Measurements from ENCODE around the gene FBRSL1. TPM values are rescaled to one million over a fixed set of nuclear protein-coding genes. Genes with fewer than 3 reads are reported as not detected.
"Not testable (repeated sequence)": the region's sequence is repeated elsewhere in the genome, so short reads cannot be mapped to it uniquely, and the experiment has no call there.

The FBRSL1 gene
- total RNA-seq, 4 donors from 2014 or later = 14.4 to 28.1 (median 18.5) TPM

DNA sequence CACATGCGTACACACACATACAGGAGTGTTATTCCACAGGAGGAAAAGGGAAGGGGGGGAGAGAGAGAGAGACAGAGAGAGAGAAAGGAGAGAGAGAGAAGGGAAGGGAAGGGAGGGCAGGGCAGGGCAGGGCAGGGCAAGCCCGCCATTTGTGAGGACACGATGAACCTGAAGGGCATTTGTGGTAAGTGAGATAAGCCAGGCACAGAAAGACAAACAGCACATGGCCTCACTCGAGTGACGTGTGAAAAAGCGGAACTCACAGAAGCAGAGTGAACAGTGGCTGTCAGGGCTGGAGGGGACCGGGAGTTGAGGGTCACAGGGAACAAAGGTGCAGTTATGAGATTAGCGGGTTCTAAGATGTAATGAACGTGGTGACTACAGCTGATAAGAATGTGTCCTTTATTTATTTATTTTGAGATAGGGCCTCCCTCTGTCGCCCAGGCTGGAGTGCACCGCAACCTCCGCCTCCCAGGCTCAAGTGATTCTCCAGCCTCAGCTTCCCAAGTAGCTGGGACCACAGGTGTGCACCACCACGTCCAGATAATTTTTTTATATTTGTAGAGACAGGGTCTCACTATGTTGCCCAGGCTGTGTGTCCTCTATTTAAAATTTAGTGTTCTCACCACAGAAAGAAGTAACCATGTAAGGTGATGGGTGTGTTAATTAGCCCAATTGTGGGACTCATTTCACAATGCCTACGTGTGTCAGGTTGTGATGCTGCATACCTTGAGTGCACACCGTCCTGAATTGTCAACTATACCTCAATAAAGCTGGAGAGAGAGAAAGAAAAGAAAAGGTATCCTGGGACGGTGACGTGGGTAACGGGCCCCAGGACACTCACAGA, 18.7 kb upstream of the FBRSL1 start:
- Histone ChIP-seq H3K4me1 (no peaks in the 10 kb centered on the region), H3K27ac (replicated peaks in 1 of 4) (no peak overlapping the region), H3K36me3 (no peaks in the 10 kb centered on the region), H3K27me3 (peaks cover 0 to 49% (median 10%) of the 10 kb centered on the region in 4 donors), H3K4me3 (no peak overlapping the region), H3K9me3 (peaks cover 0 to 4% (median 0%) of the 10 kb centered on the region in 4 donors)
- no peak for TF ChIP-seq POLR2A (IDR thresholded peaks at IDR 0.05; ENCODE audit: low read depth)
- TF ChIP-seq EP300 (IDR thresholded peaks at IDR 0.05) = no peak
- TF ChIP-seq, protein P1, sequence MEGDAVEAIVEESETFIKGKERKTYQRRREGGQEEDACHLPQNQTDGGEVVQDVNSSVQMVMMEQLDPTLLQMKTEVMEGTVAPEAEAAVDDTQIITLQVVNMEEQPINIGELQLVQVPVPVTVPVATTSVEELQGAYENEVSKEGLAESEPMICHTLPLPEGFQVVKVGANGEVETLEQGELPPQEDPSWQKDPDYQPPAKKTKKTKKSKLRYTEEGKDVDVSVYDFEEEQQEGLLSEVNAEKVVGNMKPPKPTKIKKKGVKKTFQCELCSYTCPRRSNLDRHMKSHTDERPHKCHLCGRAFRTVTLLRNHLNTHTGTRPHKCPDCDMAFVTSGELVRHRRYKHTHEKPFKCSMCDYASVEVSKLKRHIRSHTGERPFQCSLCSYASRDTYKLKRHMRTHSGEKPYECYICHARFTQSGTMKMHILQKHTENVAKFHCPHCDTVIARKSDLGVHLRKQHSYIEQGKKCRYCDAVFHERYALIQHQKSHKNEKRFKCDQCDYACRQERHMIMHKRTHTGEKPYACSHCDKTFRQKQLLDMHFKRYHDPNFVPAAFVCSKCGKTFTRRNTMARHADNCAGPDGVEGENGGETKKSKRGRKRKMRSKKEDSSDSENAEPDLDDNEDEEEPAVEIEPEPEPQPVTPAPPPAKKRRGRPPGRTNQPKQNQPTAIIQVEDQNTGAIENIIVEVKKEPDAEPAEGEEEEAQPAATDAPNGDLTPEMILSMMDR (IDR thresholded peaks at IDR 0.05) = no peak
- no peak for TF ChIP-seq POLR2AphosphoS5 (IDR thresholded peaks at IDR 0.05)
- intact Hi-C loops (cut with DNase I) = no loop called here
- no peak for DNase-seq (ENCODE audit: extremely low spot score)
- WGBS = 58% methylated on average over 18 of the region's 18 CpGs

DNA sequence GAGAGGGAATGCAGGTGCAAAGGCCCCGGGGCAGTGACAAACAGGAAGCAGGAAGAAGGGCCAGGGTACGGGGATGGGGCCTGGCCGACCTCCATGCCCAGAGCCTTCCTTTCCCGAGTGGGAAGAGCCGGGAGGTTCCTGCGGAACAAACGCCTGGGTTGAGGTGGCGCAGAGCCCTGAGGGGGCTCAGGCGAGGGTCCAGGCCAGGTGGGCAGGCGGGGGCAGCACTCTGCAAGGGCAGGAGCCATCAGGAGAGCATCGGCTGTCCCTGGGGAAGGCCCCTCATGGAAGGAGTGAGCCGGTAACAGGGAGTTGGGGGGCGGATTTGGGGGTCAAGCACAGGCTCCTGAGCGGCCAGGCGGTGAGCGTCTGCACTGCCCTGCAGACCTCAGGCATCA, 18.1 kb upstream of the FBRSL1 start:
- no peak for DNase-seq (ENCODE audit: extremely low spot score)

DNA sequence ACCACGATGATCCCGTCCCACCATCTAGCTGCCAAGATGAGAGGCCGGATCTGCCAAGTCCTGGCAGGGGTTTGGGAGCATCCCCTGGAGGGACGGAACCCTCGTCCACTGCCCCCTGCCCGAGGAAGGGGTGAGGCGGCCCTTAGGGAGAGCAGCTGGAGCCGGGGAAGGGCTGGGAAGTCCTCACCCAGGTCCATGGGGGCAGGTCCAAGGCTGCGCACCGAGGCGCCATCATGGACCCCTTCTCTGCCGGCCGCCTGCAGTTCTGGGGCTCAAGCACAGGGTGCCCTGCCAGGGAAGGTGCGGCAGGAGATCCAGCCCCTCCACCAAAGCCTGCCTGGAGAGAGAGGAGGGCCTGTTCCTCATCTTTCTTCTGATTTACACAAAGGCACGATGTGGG, 17.6 kb upstream of the FBRSL1 start:
- peaks cover 0 to 4% (median 0%) of the 10 kb centered on the region in 4 donors for H3K9me3 ChIP-seq
- intact Hi-C loops (cut with DNase I) = no loop called here
- TF ChIP-seq POLR2AphosphoS5 (IDR thresholded peaks at IDR 0.05) (no peak), POLR2A (IDR thresholded peaks at IDR 0.05; ENCODE audit: low read depth) (no peak), EP300 (IDR thresholded peaks at IDR 0.05) (no peak)
- TF ChIP-seq, protein P1 (IDR thresholded peaks at IDR 0.05) = no peak
- no peaks in the 10 kb centered on the region for H3K4me1 ChIP-seq
- 78% methylated on average over 7 of the region's 15 CpGs for WGBS
- H3K4me3 ChIP-seq = no peak overlapping the region
- H3K36me3 ChIP-seq = no peaks in the 10 kb centered on the region
- peaks cover 0 to 38% (median 7%) of the 10 kb centered on the region in 4 donors for H3K27me3 ChIP-seq
- DNase-seq (ENCODE audit: extremely low spot score) = no peak
- no peak overlapping the region for H3K27ac ChIP-seq (replicated peaks in 1 of 4)

More for the DNA sequence above, 18.1 kb upstream of the FBRSL1 start:
- peaks cover 0 to 43% (median 9%) of the 10 kb centered on the region in 4 donors for H3K27me3 ChIP-seq
- whole genome bisulfite sequencing = 78% methylated on average over 16 of the region's 16 CpGs
- H3K4me1 ChIP-seq = no peaks in the 10 kb centered on the region
- no peak overlapping the region for H3K4me3 ChIP-seq
- H3K36me3 ChIP-seq = no peaks in the 10 kb centered on the region
- TF ChIP-seq POLR2A (IDR thresholded peaks at IDR 0.05; ENCODE audit: low read depth) (no peak), EP300 (IDR thresholded peaks at IDR 0.05) (no peak), POLR2AphosphoS5 (IDR thresholded peaks at IDR 0.05) (no peak)
- TF ChIP-seq, protein P1 (IDR thresholded peaks at IDR 0.05) = no peak
- no peak overlapping the region for H3K27ac ChIP-seq (replicated peaks in 1 of 4)
- H3K9me3 ChIP-seq = peaks cover 0 to 4% (median 0%) of the 10 kb centered on the region in 4 donors
- intact Hi-C loops (cut with DNase I) = no loop called here

DNA sequence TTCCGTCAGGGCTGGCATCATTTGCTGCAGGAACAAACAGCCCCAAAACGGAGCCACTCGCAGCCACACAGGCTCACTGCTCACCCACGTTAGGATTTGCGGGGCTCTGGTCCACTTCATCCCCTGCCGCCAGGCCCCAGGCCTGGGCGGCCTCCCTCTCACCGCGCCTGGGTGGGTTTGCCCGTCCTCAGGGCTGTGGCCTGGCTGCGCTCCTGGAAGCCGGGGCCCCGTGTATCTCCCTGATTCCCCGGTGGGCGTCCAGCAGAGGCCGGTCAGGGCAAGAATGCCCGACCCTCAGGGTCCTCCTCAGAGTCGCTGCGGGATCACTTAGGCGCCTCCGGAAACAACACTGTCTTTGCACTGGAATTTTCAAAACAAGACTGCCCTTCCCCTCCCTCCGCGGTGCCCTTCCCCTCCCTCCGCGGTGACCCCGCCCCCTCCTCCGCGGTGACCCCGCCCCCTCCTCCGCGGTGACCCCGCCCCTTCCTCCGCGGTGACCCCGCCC, 15.7 kb upstream of the FBRSL1 start:
- H3K27ac ChIP-seq (replicated peaks in 1 of 4) = no peak overlapping the region

DNA sequence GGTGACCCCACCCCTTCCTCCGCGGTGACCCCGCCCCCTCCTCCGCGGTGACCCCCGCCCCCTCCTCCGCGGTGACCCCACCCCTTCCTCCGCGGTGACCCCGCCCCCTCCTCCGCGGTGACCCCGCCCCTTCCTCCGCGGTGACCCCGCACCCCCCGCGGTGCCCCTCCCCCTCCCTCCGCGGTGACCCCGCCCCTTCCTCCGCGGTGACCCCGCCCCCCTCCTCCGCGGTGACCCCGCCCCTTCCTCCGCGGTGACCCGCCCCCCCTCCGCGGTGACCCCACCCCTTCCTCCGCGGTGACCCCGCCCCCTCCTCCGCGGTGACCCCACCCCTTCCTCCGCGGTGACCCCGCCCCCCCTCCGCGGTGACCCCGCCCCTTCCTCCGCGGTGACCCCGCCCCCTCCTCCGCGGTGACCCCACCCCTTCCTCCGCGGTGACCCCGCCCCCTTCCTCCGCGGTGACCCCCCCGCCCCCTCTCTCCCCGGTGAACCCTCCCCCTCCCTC, 15.1 kb upstream of the FBRSL1 start:
- no CpG with 5 or more reads among the region's 56 CpGs for WGBS
- intact Hi-C loops (cut with DNase I); H3K4me3 ChIP-seq; H3K27ac ChIP-seq (replicated peaks in 1 of 4); H3K4me1 ChIP-seq; H3K9me3 ChIP-seq; DNase-seq (ENCODE audit: extremely low spot score); H3K36me3 ChIP-seq: not testable (repeated sequence)
- H3K27me3 ChIP-seq = peaks cover 0 to 21% (median 0%) of the 10 kb centered on the region in 4 donors

More for the DNA sequence above, 15.7 kb upstream of the FBRSL1 start:
- Histone ChIP-seq H3K4me1 (no peaks in the 10 kb centered on the region), H3K4me3 (peak overlapping the region in 2 of 4 donors; percentile 24 to 36), H3K27me3 (peaks cover 0 to 20% (median 0%) of the 10 kb centered on the region in 4 donors), H3K36me3 (no peaks in the 10 kb centered on the region), H3K9me3 (peaks cover 0 to 4% (median 0%) of the 10 kb centered on the region in 4 donors)
- TF ChIP-seq POLR2A (IDR thresholded peaks at IDR 0.05; ENCODE audit: low read depth) (no peak), EP300 (IDR thresholded peaks at IDR 0.05) (no peak), POLR2AphosphoS5 (IDR thresholded peaks at IDR 0.05) (no peak)
- TF ChIP-seq, protein P1 (IDR thresholded peaks at IDR 0.05) = no peak
- intact Hi-C loops (cut with DNase I) = no loop called here
- WGBS = 55% methylated on average over 26 of the region's 35 CpGs
- DNase-seq (ENCODE audit: extremely low spot score) = no peak

Data from esophagus muscularis mucosa (tissue), 4 donors.